ENCODE data around the gene LRRN3. TPM values are rescaled to one million over a fixed set of nuclear protein-coding genes. Genes with fewer than 3 reads are reported as not detected.
A peak's percentile ranks its signal among the peaks of the same experiment; 100 is the strongest.
"Not testable (repeated sequence)": the region's sequence is repeated elsewhere in the genome, so short reads cannot be mapped to it uniquely, and the experiment has no call there.

Gene LRRN3
- total RNA-seq = 14.8 TPM
- long read RNA-seq, transcript LRRN3-203 (2 exons, 3,513 nt) = minor isoform, 9 of 31 reads
- long read RNA-seq, transcript LRRN3-201 (3 exons, 3,099 nt) = major isoform, 15 of 31 reads
- long read RNA-seq, partial matches to known transcripts = 2 of 31 reads
- long read RNA-seq, other reads (novel, unspliced or antisense) = 1 of 31 reads

- ATAC-seq (ENCODE audit: poor library complexity) (peak; percentile 98), DNase-seq (peak; percentile 57)
- intact Hi-C loops (cut with DNase I) = loop anchor here (5.0 kb wide), 1 partner anchor 409 kb away; no protein-coding TSS in a partner anchor
Observed at GRCh38 chr7:111090846-111091245, at the start of gene LRRN3. LRRN3 (plus strand) TSS chr7:111091127; CDS start chr7:111122773, 31,646 bp downstream.

- ATAC-seq (ENCODE audit: poor library complexity) (no peak), DNase-seq (no peak)
- intact Hi-C loops (cut with DNase I) = no loop called here
Observed at GRCh38 chr7:111041577-111041976, 49.4 kb upstream of the LRRN3 start.

GRCh38 chr7:111042842-111043241 is 48.1 kb upstream of the LRRN3 start:
- no peak for ATAC-seq (ENCODE audit: poor library complexity)
- intact Hi-C loops (cut with DNase I) = no loop called here

GRCh38 chr7:111043561-111043960 is 47.4 kb upstream of the LRRN3 start:
- intact Hi-C loops (cut with DNase I) = no loop called here
- no peak for ATAC-seq (ENCODE audit: poor library complexity)

More at GRCh38 chr7:111042842-111043241, 48.1 kb upstream of the LRRN3 start:
- no peak for DNase-seq

GRCh38 chr7:111045449-111045848 is 45.5 kb upstream of the LRRN3 start:
- intact Hi-C loops (cut with DNase I) = no loop called here
- DNase-seq (no peak), ATAC-seq (ENCODE audit: poor library complexity) (peak; percentile 59)

More at GRCh38 chr7:111043561-111043960, 47.4 kb upstream of the LRRN3 start:
- DNase-seq = no peak

- DNase-seq (no peak), ATAC-seq (ENCODE audit: poor library complexity) (no peak)
- intact Hi-C loops (cut with DNase I) = no loop called here
Observed at GRCh38 chr7:111047595-111047994, 43.3 kb upstream of the LRRN3 start.

GRCh38 chr7:111049971-111050680 is 40.8 kb upstream of the LRRN3 start:
- intact Hi-C loops (cut with DNase I) = no loop called here
- no peak for DNase-seq

GRCh38 chr7:111050875-111051416 is 40.0 kb upstream of the LRRN3 start:
- DNase-seq (no peak), ATAC-seq (ENCODE audit: poor library complexity) (no peak)
- intact Hi-C loops (cut with DNase I) = no loop called here

More at GRCh38 chr7:111049971-111050680, 40.8 kb upstream of the LRRN3 start:
- no peak for ATAC-seq (ENCODE audit: poor library complexity)

- DNase-seq (no peak), ATAC-seq (ENCODE audit: poor library complexity) (no peak)
- intact Hi-C loops (cut with DNase I) = no loop called here
Observed at GRCh38 chr7:111051832-111052231, 39.1 kb upstream of the LRRN3 start.

GRCh38 chr7:111053035-111053434 is 37.9 kb upstream of the LRRN3 start:
- intact Hi-C loops (cut with DNase I) = no loop called here
- DNase-seq = no peak
- ATAC-seq (ENCODE audit: poor library complexity) = no peak

- intact Hi-C loops (cut with DNase I) = no loop called here
- ATAC-seq (ENCODE audit: poor library complexity) (no peak), DNase-seq (no peak)
Observed at GRCh38 chr7:111056371-111056770, 34.6 kb upstream of the LRRN3 start.

GRCh38 chr7:111057066-111057465 is 33.9 kb upstream of the LRRN3 start:
- ATAC-seq (ENCODE audit: poor library complexity) = no peak
- DNase-seq = no peak
- intact Hi-C loops (cut with DNase I) = no loop called here

- DNase-seq = no peak
- intact Hi-C loops (cut with DNase I) = no loop called here
- ATAC-seq (ENCODE audit: poor library complexity) = no peak
Observed at GRCh38 chr7:111059833-111060232, 31.1 kb upstream of the LRRN3 start.

GRCh38 chr7:111063166-111063565 is 27.8 kb upstream of the LRRN3 start:
- DNase-seq (no peak), ATAC-seq (ENCODE audit: poor library complexity) (no peak)
- intact Hi-C loops (cut with DNase I) = no loop called here

GRCh38 chr7:111067251-111067650 is 23.7 kb upstream of the LRRN3 start:
- ATAC-seq (ENCODE audit: poor library complexity) (no peak), DNase-seq (no peak)
- intact Hi-C loops (cut with DNase I) = no loop called here

- ATAC-seq (ENCODE audit: poor library complexity) (no peak), DNase-seq (no peak)
- intact Hi-C loops (cut with DNase I) = no loop called here
Observed at GRCh38 chr7:111067682-111068081, 23.2 kb upstream of the LRRN3 start.

GRCh38 chr7:111068618-111069017 is 22.3 kb upstream of the LRRN3 start:
- DNase-seq = no peak
- no peak for ATAC-seq (ENCODE audit: poor library complexity)
- intact Hi-C loops (cut with DNase I) = no loop called here

- intact Hi-C loops (cut with DNase I) = no loop called here
- ATAC-seq (ENCODE audit: poor library complexity) = no peak
- DNase-seq = no peak
Observed at GRCh38 chr7:111071556-111071955, 19.4 kb upstream of the LRRN3 start.

- intact Hi-C loops (cut with DNase I); DNase-seq; ATAC-seq (ENCODE audit: poor library complexity): not testable (repeated sequence)
Observed at GRCh38 chr7:111072658-111073057, 18.3 kb upstream of the LRRN3 start.

All from Right ventricle myocardium superior (tissue), 1 donor.